GM18519 (cell line): ENCODE measurements around the gene GAS2L1.

ENCODE experiments used
- ATAC-seq: cut with Tn5 transposase; IDR thresholded peaks from one replicate; pipeline ENCODE4 v1.9.1; 2021; ENCODE audit warnings: mild to moderate bottlenecking, moderate library complexity; ENCODE audit not compliant: unreplicated experiment, low FRiP score

GAS2L1 gene

GRCh38 chr22:29275167-29275566 is 31.3 kb upstream of the GAS2L1 start:
- no peak for ATAC-seq

GRCh38 chr22:29275819-29276565 is 30.5 kb upstream of the GAS2L1 start:
- no peak for ATAC-seq

GRCh38 chr22:29277927-29278326 is 28.5 kb upstream of the GAS2L1 start:
- no peak for ATAC-seq

- no peak for ATAC-seq
Observed at GRCh38 chr22:29284196-29284595, 22.3 kb upstream of the GAS2L1 start.

- no peak for ATAC-seq
Observed at GRCh38 chr22:29288837-29289236, 17.6 kb upstream of the GAS2L1 start.

GRCh38 chr22:29290061-29290460 is 16.4 kb upstream of the GAS2L1 start:
- ATAC-seq: no peak

- no peak for ATAC-seq
Observed at GRCh38 chr22:29291215-29291614, 15.2 kb upstream of the GAS2L1 start.

- ATAC-seq: no peak
Observed at GRCh38 chr22:29292379-29292778, 14.1 kb upstream of the GAS2L1 start.

GRCh38 chr22:29298641-29299040 is 7.8 kb upstream of the GAS2L1 start:
- no peak for ATAC-seq

- ATAC-seq: no peak
Observed at GRCh38 chr22:29299136-29299900, 7.1 kb upstream of the GAS2L1 start.

GRCh38 chr22:29300467-29300806 is 6.0 kb upstream of the GAS2L1 start:
- ATAC-seq: no peak

GRCh38 chr22:29300807-29301601 is 5.4 kb upstream of the GAS2L1 start:
- ATAC-seq: no peak

- no peak for ATAC-seq
Observed at GRCh38 chr22:29301716-29302401, 4.6 kb upstream of the GAS2L1 start.

GRCh38 chr22:29302402-29302680 is 4.1 kb upstream of the GAS2L1 start:
- ATAC-seq: no peak

- ATAC-seq: no peak
Observed at GRCh38 chr22:29302681-29303465, 3.6 kb upstream of the GAS2L1 start.

GRCh38 chr22:29305836-29306174 is 645 bp upstream of the GAS2L1 start:
- ATAC-seq: no peak

- no peak for ATAC-seq
Observed at GRCh38 chr22:29306835-29307595, 565 bp downstream of the GAS2L1 start.

GRCh38 chr22:29307596-29308147 is 1.2 kb downstream of the GAS2L1 start:
- ATAC-seq: no peak

- ATAC-seq: no peak
Observed at GRCh38 chr22:29308148-29308790, 1.8 kb downstream of the GAS2L1 start.
